DMS114 treated with DMSO at 0.1 percent for 48 hours (cell line): ENCODE measurements around the gene SMAP2.
"Not testable (repeated sequence)": the region's sequence is repeated elsewhere in the genome, so short reads cannot be mapped to it uniquely, and the experiment has no call there.

ENCODE experiments used
- DNase-seq: peaks from one replicate; lab custom pipeline; 2025; ENCODE audit not compliant: unreplicated experiment; lab: John Stamatoyannopoulos, UW

Gene SMAP2

GRCh38 chr1:40371707-40372258 is 1.7 kb upstream of the SMAP2 start:
- no peak for DNase-seq

- DNase-seq = no peak
Observed at GRCh38 chr1:40372658-40373322, 737 bp upstream of the SMAP2 start.

- DNase-seq = no peak
Observed at GRCh38 chr1:40377512-40377911, 4.0 kb downstream of the SMAP2 start.

- DNase-seq = no peak
Observed at GRCh38 chr1:40379785-40380452, 6.4 kb downstream of the SMAP2 start.

- DNase-seq = no peak
Observed at GRCh38 chr1:40380817-40381216, 7.3 kb downstream of the SMAP2 start.

- DNase-seq = no peak
Observed at GRCh38 chr1:40381268-40382107, 8.0 kb downstream of the SMAP2 start.

GRCh38 chr1:40382108-40382460 is 8.6 kb downstream of the SMAP2 start:
- DNase-seq = no peak

- DNase-seq = no peak
Observed at GRCh38 chr1:40382601-40383000, 9.1 kb downstream of the SMAP2 start.

- DNase-seq = no peak
Observed at GRCh38 chr1:40383095-40383487, 9.6 kb downstream of the SMAP2 start.

- DNase-seq = no peak
Observed at GRCh38 chr1:40383488-40384412, 10.2 kb downstream of the SMAP2 start.

GRCh38 chr1:40384413-40384762 is 10.9 kb downstream of the SMAP2 start:
- no peak for DNase-seq

- DNase-seq = no peak
Observed at GRCh38 chr1:40384887-40385286, 11.4 kb downstream of the SMAP2 start.

- DNase-seq = no peak
Observed at GRCh38 chr1:40385437-40386358, 12.2 kb downstream of the SMAP2 start.

GRCh38 chr1:40386359-40386723 is 12.8 kb downstream of the SMAP2 start:
- no peak for DNase-seq

- no peak for DNase-seq
Observed at GRCh38 chr1:40386796-40387195, 13.3 kb downstream of the SMAP2 start.

GRCh38 chr1:40387381-40388306 is 14.1 kb downstream of the SMAP2 start:
- not testable (repeated sequence) for DNase-seq

- DNase-seq = not testable (repeated sequence)
Observed at GRCh38 chr1:40388456-40389321, 15.2 kb downstream of the SMAP2 start.

- DNase-seq = no peak
Observed at GRCh38 chr1:40389322-40389803, 15.8 kb downstream of the SMAP2 start.
